ENCODE measurements around the gene BAIAP2L2.

The BAIAP2L2 gene

DNA sequence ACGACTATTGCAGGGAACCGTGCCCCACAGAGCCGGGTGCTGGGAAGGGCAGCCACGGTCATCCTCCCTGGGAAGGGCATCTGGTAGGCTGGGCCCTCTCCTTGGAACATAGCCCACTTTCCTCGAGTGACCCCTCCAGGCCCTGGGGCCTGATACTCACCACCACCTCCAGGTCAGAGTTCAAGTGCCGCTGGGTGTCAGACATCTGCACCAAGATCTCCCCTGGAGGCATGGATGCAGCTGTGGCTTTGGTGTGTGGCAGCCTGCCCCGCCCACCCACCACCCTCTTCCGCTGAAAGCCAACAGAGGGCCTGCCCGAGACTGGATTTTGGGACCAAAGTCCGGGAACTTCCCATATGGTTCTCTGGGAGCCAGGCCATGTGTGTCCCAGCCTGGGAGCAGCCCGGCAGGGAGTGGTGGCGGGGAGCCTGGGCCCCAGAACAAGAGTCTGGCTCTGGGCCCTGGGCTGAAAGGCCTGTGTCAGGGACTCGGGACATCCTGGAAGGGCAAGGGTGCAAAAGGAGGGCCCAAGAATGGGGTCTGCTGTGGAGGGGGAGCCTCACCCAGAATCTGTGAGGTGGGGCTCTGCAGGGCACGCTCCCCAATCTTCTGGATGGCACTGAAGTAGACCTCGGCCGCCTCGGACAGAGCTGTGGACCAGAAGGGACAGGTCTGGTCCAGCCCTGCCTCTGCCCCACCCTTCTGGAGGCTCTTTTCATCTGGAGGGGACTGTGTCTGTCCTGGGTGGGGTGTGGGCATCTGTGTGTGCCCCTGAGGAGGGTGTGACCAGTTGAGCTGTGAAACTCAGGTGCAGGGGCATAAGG lies 2.6 kb downstream of the BAIAP2L2 start:
- no peak for DNase-seq (ENCODE audit: low spot score)

DNA sequence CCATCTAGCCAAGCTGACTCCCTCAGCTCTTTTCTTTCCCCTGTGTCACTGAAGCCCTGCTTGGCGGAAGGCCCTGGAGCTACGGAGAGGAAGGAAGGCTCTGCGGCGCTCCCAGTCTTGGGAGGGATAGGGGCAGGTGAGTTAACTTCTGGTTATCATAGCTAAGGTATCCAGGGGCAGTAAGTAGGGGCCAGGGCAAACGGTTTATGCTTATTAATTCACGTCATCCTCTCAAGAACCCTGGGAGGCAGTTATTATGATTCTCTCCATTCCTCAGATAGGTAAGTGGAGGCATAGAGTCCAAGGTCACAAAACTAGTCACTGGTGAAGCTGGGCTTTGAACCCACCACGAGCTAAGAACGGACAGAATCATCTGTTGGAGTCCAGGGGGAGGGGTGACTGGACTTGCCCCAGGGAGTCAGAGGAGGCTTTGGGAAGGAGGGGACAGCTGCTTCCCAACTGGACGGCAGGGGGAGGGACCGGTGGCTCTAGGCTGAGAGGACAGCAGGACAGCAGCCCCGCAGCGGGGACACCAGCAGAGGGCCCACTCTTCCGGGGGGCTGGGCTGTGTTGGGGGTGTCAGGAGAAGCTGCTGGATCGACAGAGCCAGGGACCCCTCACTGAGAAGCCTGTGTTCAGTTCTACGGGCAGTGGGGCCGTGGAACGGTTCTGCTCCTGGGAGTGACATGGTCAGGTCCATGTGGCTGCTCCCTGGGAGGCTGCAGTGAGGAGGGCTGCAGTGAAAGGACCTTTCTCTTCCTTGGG lies 3.5 kb downstream of the BAIAP2L2 start:
- no peak for DNase-seq (ENCODE audit: low spot score)

DNA sequence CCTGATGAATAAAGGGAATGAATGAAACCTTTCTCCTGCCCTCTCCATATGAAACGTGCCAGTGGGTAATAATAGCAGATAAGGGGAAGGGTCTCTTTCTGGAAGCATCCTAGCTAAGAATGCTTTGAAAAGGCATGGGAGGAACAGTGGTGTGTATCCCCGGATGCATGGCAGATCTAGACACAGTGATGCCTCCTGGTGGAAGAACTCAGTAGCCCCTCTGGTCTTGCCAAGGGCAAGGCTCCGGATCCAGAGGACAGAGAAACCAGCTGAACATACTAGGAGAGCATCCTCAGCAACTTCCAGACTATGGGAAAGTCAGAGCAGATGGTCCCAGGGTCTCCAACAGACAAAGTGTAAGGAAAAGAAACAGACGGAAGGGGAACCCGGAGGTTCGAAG lies 6.4 kb downstream of the BAIAP2L2 start:
- no peak for DNase-seq (ENCODE audit: low spot score)

DNA sequence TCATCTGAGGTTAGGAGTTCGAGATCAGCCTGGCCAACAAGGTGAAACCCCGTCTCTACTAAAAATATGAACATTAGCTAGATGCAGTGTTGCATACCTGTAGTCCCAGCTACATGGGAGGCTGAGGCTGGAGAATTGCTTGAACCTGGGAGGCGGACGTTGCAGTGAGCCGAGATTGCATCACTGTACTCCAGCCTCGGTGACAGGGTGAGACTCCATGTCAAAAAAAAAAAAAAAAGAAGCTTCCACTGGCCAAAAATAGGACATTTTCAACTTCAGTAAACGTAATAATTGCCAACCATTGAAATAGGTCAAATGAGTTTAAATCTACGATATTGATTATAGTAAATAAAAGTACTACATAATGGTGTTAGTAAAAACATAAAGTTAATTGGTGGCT lies 6.8 kb downstream of the BAIAP2L2 start:
- no peak for DNase-seq (ENCODE audit: low spot score)

DNA sequence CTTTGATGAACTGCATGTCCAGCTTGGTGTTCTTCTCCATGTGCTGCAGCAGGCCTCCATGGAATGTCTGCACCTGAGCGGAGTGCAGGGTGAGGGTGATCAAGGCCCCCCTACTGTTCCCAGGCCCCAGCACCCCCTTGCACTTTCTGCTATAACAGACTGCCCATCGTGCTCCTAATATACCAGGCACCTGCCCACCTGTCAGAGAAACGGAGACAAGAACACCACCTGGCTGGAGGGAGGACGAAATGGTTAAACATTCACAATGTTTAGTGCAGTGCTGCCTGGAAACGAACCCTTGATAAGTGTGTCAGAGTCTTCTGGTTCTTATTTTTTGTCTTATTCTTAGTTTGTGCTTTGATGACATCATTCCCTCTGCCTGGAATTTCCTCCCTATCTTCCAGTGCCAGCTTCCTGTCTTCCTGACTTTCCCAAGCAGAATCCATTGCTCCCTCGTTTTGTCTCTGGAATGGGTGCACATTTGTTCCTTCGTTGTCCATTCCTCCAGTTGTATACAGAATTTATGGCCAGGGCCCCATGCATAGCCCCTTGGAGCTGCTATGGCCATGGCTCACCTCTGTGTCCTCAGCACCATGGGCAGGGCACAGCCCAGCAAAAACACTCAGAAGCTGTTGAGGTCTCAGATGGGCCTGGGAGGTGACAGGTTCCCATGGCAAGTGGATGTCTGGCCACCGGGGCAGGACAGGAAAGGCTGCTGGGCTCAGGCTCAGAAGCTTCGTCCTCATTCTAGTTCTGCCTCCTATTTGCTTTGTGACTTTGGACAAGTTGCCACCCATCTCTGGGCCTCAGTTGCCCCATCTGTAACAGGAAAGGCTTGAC lies 11.9 kb downstream of the BAIAP2L2 start:
- DNase-seq (ENCODE audit: low spot score), result no peak

DNA sequence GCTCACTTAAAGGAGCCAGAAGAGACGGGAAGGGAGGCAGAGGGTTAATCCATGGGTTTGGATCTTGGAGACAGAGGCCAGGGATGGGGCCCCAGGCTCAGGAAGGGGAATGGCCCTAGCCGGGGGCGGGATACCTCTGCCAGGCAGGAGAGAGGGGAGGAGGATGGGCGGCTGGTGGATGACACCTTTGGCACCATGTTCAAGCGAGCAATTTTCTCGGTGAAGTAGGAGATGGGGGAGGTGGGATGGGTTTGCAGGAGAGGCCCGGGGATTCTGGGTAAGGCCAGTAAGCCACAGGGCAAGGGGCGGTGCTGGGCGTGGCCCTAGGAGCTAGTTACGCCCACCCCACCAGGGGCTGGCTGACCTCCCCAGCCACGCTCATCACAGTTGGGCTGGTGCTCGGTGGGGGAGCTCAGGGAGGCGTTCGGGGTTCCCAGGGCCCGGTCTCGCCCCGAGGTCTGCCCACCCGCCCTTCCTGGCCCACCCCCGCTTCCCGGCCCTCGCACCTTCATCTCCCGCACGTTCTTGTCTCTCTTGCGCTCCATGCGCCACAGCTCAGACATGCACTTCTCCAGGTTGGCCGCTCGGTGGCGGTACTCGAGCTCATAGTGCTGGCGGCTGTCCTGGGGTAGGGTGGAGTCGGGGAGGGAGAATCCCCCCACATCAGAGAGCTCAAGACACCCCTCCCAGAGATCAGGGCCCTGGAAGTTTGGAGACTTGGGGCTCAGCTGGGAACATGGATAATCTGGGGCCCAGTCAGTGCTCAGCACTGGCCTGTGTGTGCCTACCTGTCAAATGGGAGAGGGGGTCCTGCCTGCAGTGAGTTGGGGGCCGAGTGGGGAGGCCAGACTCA lies 12.7 kb downstream of the BAIAP2L2 start:
- no peak for DNase-seq (ENCODE audit: low spot score)

DNA sequence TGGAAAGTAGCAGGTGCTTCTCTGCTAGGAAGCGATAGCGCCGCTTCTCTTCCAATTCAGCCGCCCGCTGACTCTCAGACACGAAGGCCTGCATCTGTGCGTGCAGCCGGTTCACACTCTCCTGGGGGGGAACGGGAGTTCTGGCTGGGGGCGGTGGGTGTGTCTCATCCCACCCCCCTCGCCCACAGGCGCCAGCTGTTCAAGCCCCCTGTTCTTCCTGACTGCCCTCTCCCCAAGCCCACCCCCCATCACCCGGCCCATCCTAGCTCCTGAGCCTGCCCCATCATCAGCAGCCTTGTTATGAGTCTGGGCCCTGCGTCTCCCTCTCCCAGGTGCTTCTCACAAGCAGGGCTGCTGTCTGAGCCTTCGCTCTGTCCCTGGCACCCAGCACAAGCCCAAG lies 13.4 kb downstream of the BAIAP2L2 start:
- no peak for DNase-seq (ENCODE audit: low spot score)

DNA sequence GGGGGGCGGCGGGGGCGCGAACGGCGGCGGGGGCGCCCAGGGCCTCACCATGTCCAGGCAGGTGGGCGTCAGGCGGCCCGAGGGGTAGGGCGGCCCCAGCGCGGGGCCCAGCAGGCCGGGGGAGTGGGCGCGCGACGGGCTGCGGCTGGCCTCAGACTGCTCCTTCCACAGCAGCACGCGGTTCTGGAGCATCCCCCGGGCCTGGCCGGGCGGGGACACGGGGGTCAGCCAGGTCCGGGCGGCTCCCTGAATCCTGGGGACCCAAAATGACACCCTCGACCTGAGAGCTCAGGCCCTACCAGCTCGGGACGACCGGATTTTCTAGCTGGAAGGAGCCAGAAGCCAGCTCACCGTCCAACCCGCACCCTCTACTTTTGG lies 21.0 kb downstream of the BAIAP2L2 start:
- no peak for DNase-seq (ENCODE audit: low spot score)

DNA sequence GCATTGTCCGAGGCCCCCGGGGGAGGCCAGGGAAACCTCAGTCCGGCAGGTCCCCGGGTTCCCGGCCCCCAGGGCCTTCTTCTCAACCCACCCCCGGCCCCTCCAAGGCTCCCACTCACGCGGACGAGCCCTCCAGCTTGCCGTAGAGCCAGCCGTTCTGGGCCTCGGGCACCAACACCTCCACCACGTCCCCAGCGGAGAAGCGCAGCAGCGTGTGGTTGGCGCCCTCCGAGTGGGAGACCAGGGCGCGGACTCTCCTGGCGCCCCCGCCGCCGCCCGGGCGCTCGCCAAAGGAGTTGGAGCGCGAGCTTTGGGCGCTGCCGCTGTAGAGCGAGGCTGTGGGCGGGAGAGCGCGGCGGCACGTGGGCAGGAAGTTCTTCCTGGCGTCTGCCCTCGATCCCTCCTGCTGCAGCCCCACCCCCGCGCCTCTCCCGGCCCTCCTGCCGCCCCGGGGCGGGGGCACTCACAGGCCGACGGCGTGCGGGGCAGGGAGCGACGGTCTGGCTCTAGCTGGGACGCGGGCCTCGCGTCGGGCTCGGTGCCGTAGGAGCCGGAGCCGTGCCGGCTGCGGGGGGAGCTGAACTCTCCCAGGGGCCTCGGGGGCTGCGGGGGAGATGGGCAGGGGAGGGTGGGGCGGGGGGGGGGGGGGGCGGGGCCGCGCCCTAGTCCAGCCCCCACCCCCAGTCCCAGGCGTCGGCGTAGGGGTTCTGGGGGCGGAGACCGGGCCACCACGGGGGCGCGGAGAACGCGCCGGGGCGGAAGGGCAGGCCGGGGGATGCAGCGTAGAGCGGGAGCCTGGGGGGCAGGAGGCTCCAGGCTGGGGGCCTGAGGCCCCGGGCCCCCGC lies 21.6 kb downstream of the BAIAP2L2 start:
- no peak for DNase-seq (ENCODE audit: low spot score)

DNA sequence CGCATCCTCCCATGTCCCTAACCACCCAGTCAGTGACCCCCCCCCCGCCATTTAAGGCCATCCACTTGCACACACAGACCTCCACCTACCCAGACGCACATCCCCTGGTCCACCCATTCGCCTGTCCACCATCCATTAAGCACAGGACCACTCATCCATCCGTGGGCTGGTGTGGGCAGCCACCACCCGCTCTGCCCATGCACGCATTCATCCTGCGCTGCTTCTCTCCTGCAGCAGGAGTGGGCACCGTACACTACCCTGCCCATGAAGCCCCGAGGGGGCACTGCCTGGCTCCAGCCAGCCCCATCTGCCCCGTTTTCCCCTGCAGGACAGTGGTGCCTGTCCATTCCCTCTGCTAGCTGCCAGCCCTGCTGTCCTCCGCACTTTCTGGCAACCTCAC lies 22.6 kb downstream of the BAIAP2L2 start:
- no peak for DNase-seq (ENCODE audit: low spot score)

DNA sequence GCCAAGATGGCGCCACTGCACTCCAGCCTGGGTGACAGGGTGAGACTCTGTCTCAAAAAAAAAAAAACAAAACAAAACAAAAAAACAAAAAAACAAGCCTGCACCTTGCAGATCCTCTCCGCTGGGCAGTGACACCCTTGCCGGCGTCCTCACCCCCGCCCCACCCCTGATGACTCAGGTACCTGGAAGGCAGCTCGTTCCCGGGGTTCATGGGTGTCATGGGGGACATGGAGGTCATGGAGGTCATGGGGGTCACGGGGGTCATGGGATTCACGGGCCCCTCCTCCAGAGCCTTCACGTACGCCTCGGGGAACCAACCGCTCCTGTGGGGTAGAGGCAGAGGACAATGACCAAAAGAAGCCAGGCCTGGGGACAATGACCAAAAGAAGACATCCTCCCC lies 23.5 kb downstream of the BAIAP2L2 start:
- no peak for DNase-seq (ENCODE audit: low spot score)

DNA sequence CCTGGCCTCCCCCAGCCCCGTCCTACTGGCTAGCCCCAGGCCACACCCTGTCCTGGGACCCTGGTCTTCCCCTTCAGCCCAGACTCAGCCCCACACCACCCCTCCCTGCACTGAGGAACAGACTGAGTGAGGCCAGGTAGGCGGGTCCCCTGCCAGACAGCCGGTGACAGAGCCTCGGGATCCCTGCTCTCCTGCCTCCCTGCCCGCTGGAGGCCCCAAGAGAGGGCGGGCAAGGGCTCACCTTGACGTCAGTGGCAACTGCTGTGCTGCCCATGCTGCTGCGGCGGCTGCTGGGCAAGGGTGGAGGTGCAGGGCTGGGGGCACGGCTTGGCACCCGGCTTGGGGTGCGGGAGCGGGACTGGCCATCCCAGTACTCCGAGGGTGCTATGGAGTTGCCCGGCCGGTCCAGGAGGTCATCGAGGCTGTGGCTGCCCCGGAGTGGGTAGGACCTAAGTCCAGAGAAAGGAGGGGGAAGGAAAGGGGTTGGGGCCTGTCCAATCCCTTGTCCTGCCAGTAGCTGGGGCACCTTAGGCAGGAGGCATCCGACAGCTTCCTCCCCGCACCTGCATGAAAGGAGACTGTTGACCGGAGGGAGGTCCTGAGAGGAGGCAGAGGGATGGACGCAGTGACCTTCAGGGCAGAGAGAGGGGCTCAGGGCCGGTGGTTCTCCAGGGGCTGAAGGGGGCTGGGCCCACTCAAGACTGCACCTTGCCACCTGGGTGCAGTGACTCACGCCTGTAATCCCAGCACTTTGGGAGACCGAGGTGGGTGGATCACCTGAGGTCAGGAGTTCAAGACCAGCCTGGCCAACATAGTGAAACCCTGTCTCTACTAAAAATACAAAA lies 24.3 kb downstream of the BAIAP2L2 start:
- DNase-seq (ENCODE audit: low spot score), result no peak

DNA sequence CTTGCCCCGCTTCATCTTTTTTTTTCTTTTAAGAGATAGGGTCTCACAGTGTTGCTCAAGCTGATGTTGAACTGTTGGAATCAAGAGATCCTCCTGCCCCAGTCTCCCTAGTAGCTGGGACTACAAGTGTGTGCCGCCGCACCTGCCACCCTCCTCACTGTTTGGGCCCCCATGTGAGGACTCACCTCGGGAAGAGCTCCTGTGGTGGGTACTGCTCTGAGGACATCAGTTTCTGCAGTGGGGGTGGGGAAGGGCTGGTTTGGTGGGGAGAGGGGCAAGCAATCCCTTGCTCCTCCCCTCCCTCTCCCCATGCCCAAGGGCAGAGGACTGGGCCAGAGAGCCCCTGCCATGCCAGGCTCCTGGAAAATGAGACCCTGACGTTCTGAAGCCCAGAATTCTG lies 25.0 kb downstream of the BAIAP2L2 start:
- no peak for DNase-seq (ENCODE audit: low spot score)

DNA sequence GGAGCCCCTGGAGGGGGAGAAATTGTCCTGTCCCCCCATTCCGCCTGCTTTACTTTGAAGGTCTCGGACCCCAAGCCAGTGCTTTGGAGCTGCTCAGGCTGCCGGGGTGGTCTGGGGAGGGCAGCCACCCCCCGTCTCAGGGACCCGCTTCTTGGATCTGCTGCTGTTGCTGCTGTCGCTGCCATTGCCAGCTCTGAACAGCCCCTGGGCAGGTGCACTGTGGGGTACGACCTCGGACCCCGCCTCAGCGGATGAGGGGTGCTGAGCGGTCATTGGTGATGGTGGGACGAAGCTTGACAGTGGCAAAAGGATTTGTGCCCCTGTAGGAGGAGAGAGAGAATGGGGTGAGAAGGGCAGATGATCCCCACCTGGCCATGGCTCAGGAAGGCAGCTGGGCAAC lies 25.4 kb downstream of the BAIAP2L2 start:
- no peak for DNase-seq (ENCODE audit: low spot score)

DNA sequence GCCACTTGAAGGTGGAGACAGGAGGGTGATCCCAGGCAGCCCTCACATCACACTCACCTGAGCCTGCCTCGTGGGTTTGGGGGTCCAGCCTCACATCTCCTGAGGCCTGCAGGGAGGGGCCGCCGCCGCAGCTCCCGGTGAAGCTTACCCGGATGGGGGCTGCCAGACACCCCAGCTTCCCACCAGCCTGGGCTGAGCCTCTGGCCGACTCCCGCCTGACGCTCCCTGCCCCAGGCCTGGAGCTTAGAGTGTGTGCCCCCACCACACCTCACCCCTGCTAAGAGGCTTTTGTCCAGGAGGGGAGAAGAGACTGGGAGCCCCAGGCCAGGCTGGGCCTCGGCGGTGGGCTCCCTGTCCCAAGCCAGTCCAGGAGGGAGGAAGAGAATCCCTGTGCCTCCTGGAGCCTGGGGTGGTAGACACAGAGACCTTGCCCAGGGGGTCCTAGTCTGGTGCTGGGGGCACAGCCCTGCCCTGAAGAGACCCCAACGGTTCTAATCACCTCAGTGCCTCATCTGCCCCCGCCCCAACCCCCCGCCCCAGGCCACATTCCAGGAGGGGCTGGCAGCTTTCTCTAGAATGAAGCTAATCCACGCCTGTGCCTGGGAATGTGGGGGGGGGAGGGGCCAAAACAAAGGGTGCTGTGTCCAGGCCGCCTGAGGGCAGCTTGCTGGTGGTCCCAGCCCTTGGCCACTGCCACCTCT lies 26.4 kb downstream of the BAIAP2L2 start, which contains the start of gene SLC16A8:
TSS of gene SLC16A8 (minus strand) at position 254 of the 701 bp plus-strand sequence. CDS start 1,311 bp downstream, outside the sequence.
- DNase-seq (ENCODE audit: low spot score), result no peak

DNA sequence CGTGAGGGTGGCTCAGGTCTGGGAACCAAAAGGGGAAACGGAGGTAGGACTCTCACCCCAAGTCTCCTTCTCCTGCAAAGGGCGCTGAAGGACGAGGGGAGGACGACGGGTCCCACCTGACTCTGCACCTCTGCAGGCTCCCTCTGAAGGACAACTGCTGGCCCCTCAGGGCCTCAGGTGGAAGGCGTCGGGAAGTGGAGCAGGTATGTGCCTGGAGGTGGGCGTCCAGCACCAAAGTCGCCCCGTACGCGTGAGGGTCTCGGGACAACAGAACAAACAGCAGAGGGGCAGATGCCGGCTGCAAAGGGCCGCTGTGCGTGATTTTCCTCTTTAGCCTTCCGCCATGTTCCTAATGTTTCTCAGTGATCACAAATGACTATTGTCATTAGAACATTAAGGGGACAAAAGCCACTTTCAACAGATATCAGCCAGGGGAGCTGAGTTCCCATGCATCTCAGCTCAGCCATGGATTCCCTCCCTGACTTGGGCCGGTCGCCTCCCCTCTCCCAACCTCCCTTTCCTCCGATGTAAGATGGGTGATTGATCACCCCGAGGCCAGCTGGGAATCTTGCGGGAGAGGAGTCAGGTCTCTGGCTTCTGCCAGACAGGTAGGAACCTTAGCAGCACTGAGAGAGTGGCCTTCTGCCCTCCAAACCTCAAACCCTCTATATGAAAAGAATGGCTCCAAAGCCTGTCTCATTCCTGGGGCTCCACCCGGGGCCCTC lies 27.3 kb downstream of the BAIAP2L2 start:
- no peak for DNase-seq (ENCODE audit: low spot score)

DNA sequence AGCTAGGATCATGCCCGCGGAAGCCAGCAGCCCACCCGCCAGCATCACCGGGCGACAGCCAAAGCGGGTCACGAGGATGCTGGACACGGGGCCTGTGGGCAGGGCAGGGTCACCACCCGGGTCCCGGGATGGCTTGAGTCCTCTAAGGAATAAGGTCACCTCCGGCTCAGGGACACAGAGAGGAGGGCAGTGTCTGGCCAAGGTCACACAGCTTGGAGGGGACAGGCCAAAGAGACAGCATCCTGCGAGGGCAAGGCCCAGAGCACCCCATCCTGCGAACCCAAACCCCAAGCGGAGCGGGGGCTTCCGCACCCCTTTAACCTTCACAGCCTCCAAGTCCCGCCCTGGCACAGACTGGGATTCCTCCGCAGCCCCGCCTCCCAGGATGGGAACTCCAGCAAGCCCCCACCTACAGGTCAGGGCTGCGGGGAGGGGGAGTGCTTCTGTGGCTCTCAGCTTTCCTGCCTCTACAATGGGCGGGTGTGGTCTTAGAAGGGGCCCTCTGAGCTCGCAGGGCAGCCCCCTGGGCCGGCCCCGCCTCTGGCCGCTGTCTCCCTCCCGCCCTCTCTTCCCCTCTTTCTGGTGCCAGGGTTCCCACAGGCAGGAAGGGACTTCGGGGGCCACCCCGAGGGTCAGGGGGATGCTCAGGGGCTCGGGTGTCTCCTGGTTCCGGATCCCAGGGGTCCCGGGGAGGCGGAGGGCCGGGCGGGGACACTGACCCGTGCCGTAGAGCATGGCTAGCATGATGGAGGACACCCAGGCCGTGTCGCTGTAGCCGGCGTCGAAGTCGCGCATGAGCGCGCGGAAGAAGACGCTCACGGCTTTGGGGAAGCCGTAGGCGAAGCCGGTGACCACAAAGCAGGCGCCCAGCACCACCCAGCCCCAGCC lies 28.3 kb downstream of the BAIAP2L2 start:
- DNase-seq (ENCODE audit: low spot score), result no peak

DNA sequence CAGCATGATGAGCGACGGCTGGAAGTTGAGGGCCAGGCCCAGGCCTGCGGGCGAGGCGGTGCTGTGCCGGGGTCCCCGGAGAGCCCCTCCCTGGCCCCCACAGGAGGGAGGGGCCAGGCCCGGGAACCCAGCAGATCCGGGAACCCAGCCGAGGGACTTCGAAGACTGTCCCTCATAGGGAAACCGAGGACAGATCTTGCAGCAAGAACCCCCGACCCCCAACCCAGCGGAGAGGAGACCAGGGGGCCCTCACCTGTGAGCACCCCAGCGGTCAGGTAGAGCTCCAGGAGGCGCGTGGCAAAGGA lies 28.9 kb downstream of the BAIAP2L2 start:
- no peak for DNase-seq (ENCODE audit: low spot score)
